Stromal cell of bone marrow (primary cell): ENCODE measurements around the gene TPCN2.
"Not testable (repeated sequence)": the region's sequence is repeated elsewhere in the genome, so short reads cannot be mapped to it uniquely, and the experiment has no call there.

Source experiments
- DNase-seq: peaks from one replicate; pipeline ENCODE4 v3.0.0-alpha.2; 2012; ENCODE audit warnings: low read depth

The TPCN2 gene

DNA sequence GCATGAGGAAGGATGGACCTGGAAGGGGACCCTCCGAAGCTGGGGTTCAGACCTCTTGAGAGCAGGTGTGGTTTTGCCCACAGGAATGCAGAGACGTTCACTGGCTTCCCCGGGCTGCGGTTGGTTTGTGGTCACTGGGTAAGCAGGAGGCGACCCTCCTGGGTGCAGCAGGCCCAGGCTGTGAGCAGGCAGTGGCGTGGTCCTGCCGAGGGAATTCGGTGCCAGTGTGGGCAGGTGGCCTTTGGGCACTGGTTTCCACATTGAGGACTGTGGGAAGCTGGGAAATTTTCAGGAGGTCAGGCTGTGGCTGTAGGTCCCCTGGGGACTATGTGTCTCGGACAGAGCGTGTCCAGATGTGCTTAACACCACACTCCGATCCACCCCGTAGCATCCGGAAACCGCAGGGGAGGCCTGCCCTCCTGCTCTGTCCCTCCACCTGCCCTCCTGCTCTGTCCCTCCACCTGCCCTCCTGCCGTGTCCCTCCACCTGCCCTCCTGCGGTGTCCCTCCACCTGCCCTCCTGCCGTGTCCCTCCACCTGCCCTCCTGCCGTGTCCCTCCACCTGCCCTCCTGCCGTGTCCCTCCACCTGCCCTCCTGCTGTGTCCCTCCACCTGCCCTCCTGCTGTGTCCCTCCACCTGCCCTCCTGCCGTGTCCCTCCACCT, 27.5 kb downstream of the TPCN2 start:
- no peak for DNase-seq

DNA sequence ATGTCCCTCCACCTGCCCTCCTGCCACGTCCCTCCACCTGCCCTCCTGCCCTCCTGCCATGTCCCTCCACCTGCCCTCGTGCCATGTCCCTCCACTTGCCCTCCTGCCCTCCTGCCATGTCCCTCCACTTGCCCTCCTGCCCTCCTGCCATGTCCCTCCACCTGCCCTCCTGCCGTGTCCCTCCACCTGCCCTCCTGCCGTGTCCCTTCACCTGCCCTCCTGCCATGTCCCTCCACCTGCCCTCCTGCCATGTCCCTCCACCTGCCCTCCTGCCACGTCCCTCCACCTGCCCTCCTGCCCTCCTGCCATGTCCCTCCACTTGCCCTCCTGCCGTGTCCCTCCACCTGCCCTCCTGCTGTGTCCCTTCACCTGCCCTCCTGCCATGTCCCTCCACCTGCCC, 28.2 kb downstream of the TPCN2 start:
- DNase-seq = not testable (repeated sequence)

DNA sequence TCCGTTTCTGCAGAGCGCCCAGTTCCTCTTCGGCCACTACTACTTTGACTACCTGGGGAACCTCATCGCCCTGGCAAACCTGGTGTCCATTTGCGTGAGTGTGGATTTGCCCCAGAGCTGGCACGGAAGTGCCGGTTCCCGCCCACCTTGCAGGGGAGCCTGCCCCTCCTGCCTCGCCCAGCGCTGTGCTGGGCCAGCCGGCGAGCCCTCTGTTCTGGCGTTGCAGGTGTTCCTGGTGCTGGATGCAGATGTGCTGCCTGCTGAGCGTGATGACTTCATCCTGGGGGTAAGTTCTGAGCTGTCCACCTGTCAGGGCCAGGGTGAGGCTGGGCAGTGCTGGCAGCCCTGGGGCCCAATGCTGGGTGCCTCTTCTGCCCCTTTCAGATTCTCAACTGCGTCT, 29.8 kb downstream of the TPCN2 start:
- DNase-seq = no peak

DNA sequence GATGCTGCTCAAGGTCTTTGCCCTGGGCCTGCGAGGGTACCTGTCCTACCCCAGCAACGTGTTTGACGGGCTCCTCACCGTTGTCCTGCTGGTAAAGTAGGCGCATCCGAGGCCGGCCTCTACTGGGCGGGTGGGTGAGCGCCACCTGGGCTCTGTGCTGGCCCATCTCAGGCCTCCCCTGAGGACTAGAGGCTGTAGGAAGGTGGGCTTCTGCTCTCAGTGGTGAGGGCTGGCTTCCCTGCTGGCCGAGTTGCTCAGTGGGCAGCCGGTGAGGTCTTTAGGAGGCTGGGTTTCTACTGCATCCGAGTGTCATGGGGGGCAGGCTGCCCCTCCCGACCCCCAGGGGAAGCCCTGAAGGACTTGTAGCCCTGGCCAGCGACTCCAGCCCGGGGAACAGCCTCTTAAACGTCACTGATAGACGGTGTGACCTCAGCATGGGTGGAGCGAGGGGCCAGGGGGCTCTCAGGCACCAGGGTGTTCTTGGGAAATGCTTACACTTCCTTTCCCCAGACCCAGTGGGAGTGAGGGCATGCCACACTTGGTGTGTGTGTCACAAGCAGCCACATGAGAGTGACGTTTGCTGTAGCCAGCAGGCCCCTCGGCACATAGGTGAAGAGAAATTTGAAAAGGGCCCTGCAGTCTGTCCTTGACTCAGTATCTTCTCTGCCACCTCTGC, 30.3 kb downstream of the TPCN2 start:
- no peak for DNase-seq

GRCh38 chr11:69079661-69080256, 31.0 kb downstream of the TPCN2 start:
- no peak for DNase-seq

- DNase-seq = no peak
Observed at GRCh38 chr11:69080257-69080995, 31.7 kb downstream of the TPCN2 start.

DNA sequence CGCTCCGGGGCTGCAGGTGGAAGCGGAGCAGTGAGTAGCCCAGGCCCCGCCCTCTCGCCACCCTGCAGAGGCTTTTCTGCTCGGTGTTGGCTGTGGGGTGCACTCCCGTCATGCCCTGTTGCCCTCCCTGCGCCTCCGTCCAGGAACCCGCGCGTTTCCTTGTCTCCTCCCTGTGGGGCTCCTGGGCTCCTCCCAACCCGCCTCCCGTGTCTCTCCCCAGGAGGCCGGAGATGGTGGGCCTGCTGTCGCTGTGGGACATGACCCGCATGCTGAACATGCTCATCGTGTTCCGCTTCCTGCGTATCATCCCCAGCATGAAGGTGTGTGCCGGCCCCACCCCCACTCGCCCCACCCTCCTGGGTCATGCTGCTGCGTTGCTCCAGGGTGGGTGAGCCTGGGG, 32.4 kb downstream of the TPCN2 start:
- no peak for DNase-seq

GRCh38 chr11:69083531-69084247, 35.0 kb downstream of the TPCN2 start:
- no peak for DNase-seq

DNA sequence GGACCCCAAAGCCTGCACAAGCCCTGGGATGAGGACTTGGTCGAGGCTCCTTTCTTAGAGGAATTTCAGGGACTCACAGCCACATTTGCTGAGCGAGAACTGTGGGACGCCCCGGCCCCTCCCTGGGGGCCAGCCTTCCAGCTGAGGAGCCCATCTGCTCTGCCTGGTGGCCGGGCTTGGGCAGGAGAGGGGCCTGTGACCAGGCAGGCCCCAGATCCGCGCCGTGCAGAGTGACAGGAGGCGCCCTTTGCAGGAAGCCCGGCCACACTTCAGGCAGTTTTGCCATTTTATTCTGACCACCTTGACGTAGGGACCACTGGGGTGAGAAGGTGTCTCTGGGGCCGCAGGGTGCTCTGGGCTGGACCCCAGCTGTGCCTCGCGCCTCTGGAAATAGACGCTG, 35.6 kb downstream of the TPCN2 start:
- DNase-seq = no peak

DNA sequence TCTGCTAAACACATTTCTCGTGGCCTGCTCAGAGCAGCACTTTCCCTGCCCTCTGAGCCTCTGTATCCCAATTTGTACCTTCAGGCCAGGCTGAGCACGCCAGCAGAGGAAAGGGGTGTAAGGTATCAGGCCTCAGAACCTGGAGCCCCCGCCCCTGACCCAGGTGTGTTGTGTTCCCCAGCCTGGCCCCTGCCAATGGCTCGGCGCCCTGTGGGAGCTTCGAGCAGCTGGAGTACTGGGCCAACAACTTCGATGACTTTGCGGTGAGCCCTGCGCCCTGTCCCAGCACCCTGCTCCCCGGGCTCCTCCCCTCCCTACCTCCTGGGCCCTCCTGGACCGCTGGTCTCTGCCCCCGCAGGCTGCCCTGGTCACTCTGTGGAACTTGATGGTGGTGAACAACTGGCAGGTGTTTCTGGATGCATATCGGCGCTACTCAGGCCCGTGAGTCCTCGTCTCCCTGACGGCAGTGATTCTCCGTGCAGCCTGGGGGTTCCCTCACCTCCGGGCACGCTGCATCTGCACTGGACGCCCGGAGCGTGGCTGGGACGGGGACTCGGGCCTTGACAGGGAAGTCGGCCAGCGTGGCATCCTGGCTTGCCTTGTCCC, 36.9 kb downstream of the TPCN2 start:
- no peak for DNase-seq

GRCh38 chr11:69086152-69087132, 37.7 kb downstream of the TPCN2 start:
- no peak for DNase-seq

GRCh38 chr11:69087133-69087524, 38.4 kb downstream of the TPCN2 start:
- no peak for DNase-seq

DNA sequence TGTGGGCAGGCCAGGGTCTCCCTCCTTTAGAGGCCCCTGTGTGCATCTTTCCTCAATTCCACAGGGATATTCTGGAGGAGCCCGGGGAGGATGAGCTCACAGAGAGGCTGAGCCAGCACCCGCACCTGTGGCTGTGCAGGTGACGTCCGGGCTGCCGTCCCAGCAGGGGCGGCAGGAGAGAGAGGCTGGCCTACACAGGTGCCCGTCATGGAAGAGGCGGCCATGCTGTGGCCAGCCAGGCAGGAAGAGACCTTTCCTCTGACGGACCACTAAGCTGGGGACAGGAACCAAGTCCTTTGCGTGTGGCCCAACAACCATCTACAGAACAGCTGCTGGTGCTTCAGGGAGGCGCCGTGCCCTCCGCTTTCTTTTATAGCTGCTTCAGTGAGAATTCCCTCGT, 39.1 kb downstream of the TPCN2 start:
- no peak for DNase-seq

DNA sequence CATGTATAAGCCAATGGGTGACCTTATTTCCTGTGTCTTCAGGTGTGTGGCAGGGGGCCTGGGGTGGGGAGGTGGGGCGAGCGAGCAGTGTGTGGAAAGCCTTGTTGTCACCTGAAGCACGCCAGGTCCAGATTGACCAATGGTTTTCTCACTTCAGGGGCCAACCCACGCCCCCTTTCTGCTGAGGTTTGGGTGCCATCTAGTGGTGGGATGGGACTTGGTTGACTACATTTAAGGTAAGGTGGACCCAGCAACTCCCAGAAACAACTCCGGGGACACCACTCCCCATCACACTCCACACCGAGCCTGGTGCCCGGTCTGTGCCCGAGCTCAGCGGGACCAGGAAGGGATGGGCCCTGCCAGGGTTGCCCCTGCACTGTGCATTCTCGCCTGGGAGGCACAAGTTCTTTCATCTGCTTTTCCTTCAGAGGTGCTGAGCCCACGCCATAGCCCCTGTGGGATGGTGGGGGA, 40.0 kb downstream of the TPCN2 start:
- no peak for DNase-seq

- peak; percentile 74 for DNase-seq
Observed at GRCh38 chr11:69089258-69089657, 40.5 kb downstream of the TPCN2 start.

GRCh38 chr11:69091638-69092165, 43.0 kb downstream of the TPCN2 start:
- DNase-seq = no peak

- no peak for DNase-seq
Observed at GRCh38 chr11:69092263-69092662, 43.5 kb downstream of the TPCN2 start.

GRCh38 chr11:69093106-69093505, 44.4 kb downstream of the TPCN2 start:
- no peak for DNase-seq

DNA sequence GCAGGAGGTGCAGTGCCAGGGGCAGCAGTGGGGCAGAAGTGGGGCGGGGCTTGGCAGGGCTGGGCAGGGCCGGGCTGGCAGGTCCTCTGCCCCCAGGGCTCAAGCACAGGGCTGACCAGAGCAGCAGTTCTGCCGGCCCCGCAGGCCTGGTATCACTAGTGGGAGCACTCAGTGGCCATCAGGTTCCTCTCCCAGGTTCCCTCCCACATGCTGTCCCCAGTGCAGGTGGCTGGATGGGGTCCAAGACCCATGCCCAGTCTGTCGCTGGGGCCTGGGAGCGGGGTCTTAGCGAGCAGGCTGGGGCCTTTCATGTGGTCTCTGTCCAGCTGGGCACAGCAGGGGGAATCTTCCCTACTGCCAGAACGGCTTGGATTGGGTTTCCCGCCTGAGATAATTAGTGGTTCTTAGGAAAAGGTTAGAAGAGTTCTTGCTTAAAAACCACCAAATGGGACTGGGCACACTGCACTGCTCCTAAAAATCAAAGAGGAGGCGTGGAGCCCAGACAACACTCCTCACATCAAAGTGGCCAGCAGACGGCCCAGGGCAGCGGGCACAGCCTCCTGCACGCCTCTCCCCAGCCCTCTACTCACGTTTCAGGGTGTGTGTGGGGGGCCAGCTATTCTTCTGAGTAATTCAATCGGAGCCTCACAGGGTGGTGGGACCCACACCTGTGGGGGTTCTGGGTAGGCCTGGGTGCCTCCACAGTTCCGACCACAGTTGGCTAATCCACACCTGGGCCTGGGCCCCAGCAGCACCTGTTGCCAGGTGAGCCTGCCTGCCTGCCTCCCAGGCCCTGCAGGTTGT, 45.6 kb downstream of the TPCN2 start:
- DNase-seq = no peak
